GM19023 (cell line): ENCODE results near the gene POLD1.

Source experiments
- ATAC-seq: cut with Tn5 transposase; IDR thresholded peaks from one replicate; pipeline ENCODE4 v1.9.1; 2021; ENCODE audit warnings: mild to moderate bottlenecking, moderate library complexity; ENCODE audit not compliant: unreplicated experiment

POLD1 gene

DNA sequence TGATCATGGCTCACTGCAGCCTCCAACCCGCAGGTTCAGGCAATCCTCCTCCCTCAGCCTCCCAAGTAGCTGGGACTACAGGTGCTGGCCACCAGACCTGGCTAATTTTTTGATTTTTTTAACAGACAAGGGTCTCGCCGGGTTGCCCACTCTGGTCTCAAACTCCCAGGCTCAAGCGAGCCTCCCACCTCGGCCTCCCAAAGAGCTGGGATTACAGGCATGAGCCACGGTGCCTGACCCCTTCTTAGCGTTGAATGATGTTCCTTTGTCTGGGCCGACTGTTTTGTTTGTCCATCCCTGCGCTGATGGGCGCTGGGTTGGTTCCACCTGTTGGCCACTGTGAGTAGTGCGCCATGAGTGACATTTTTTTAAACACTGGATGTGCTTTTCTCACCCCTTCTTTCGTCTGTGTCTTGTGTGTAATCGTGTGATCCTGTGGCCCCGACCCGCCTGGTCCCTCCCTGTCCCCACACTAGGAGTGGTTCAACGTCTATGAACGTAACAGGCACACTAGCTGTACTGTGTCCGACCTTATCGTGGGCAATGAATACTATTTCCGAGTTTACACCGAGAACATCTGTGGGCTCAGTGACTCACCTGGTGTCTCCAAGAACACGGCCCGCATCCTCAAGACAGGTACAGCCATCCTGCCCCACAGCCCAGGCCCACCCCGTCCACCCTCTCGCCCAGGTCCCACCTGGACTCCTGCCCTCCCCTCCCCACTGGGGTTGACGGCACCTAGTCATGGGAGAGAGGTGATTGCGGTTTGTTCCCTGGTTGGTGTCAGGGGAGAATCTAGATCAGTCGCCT is 77.1 kb downstream of the POLD1 start:
- no peak for ATAC-seq

DNA sequence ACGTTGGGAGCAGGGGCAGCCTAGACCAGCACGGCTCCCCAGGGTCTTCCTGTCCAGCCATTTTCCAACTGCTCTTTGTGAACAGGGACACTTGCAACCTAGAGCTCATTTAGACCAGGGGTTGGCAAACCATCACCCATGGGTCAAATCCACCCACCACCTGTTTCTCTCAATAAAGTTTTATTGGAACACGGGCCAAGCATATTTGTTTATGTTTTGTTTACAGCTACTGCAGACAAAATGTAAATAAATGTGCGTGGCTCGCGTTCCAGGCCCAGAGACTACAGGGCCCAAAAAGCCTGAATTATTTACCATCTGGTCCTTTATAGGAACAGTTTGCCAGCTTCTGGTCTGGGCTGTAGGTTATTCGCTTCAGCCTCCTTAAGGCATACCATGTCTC is 78.8 kb downstream of the POLD1 start:
- no peak for ATAC-seq

DNA sequence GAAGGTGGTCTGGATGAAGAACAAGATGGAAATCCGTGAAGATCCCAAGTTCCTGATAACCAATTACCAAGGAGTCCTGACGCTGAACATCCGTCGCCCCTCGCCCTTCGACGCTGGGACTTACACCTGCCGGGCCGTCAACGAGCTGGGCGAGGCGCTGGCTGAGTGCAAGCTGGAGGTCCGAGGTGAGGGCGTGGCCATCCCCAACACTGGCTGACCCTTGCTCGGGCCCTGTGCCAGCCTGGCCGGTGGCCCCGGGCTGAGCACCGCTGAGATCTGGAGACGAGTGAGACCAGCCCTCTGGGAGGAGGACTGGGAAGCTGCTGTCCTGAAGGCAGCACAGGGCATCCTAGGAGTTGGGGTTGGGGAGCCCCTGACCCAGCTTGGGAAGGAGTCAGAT is 80.2 kb downstream of the POLD1 start:
- ATAC-seq, result no peak

DNA sequence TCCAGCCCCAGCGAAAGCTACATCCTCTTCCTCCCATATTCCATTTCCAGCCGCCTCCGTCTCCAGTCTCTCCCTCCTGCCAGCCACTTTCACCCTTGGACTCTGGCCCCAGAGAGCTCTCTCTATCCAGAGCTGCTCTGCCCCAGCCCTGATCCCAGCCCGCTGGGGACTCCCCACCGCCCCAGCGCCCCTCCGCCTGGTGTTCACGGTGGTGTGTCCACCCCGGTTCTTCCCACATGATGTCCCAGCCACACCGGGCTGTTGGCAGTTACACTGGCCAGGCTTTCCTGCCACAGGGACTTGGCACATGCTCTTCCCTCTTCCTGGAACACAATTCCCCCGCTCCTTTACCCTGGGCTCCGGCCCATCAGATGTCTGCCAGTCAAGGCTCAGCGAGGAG is 80.9 kb downstream of the POLD1 start:
- ATAC-seq, result no peak

DNA sequence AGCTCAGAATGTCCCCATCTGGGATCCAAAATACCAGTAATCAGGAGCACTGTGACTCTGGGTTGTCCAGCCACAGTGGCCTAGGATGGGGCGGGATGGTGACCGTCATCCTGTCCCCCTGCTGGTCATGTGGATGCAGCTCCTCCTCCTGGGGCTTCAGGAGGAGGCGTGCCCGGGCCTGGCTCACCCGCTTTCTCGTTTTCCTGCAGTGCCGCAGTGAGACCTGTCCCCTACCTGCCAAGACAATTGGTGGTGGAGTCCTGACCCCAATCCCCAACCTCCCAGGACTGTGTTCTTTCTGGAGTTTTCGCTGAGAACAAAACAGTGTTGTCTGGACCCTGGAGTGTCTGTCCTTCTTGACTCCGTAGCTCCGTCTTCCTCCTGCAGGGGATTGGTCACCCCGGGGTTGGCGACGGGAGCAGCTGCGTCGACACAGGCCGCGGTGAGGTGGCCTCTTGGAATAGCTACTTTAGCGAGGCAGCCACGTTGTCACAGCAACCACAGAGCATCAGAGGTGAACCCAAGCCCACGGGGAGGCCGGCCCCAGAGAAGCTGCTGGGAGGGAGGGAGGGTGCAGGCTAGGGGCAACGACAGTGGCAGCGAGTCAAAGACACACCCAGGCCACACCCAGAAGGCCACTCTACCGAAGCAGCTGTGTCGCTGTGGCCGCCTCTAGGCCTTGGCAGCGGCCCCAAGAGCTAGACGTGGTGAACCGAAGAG is 82.0 kb downstream of the POLD1 start:
- ATAC-seq, result no peak

DNA sequence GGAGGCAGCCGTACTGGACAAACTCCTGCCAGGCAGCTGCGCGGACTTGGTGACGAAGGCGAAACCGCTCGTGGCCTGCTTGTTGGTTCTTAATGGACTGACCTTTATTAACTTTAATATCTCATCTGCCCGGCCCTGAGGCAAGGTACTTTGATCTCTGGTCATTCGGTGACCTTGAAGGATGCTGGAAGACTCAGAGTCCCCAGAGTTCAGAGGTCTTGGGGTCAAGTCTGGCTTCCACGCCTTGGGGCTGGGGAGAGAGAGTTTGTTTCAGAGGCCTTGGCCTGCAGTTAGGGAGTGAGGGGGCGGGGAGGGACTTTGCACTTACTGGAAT is 82.5 kb downstream of the POLD1 start:
- ATAC-seq, result no peak

DNA sequence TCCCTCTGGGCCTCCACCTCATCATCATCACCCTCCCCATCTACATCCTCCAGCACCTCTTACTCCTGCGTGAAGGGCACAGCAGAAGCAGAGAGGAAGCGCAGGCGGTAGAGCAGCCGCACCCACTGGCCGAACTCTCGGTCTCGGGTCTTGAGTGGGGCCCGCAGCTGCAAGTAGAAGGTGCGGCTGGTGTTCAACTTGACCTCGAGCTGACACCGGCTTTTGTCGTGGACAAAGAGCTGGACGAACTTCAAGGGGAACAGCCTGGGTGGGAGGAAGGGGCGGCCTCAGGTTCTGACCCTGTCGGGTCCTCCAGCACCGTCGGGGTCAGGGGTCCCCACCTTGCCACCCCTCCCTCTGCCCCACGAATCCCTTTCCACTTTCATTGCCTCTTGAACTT is 83.4 kb downstream of the POLD1 start:
- ATAC-seq, result no peak
